Measurements from ENCODE around the gene CYTH4.

Gene CYTH4

GRCh38 chr22:37330200-37331033, 48.1 kb downstream of the CYTH4 start:
- no peak for DNase-seq (ENCODE audit: low read depth)

- no peak for DNase-seq (ENCODE audit: low read depth)
Measured at GRCh38 chr22:37331034-37331428, 48.7 kb downstream of the CYTH4 start.

- DNase-seq (ENCODE audit: low read depth), result no peak
Measured at GRCh38 chr22:37331856-37332536, 49.7 kb downstream of the CYTH4 start.

- no peak for DNase-seq (ENCODE audit: low read depth)
Measured at GRCh38 chr22:37333724-37334460, 51.6 kb downstream of the CYTH4 start.

- DNase-seq (ENCODE audit: low read depth), result no peak
Measured at GRCh38 chr22:37334461-37334858, 52.2 kb downstream of the CYTH4 start.

GRCh38 chr22:37334859-37335805, 52.8 kb downstream of the CYTH4 start:
- DNase-seq (ENCODE audit: low read depth), result no peak

- no peak for DNase-seq (ENCODE audit: low read depth)
Measured at GRCh38 chr22:37335806-37336199, 53.5 kb downstream of the CYTH4 start.

- DNase-seq (ENCODE audit: low read depth), result no peak
Measured at GRCh38 chr22:37336579-37336978, 54.3 kb downstream of the CYTH4 start.

- no peak for DNase-seq (ENCODE audit: low read depth)
Measured at GRCh38 chr22:37337204-37337943, 55.1 kb downstream of the CYTH4 start.

- no peak for DNase-seq (ENCODE audit: low read depth)
Measured at GRCh38 chr22:37338539-37339246, 56.4 kb downstream of the CYTH4 start.

- no peak for DNase-seq (ENCODE audit: low read depth)
Measured at GRCh38 chr22:37340331-37341262, 58.3 kb downstream of the CYTH4 start.

- DNase-seq (ENCODE audit: low read depth), result no peak
Measured at GRCh38 chr22:37342065-37342464, 59.8 kb downstream of the CYTH4 start.

- DNase-seq (ENCODE audit: low read depth), result no peak
Measured at GRCh38 chr22:37343348-37343747, 61.0 kb downstream of the CYTH4 start.

GRCh38 chr22:37343863-37344734, 61.8 kb downstream of the CYTH4 start:
- DNase-seq (ENCODE audit: low read depth), result no peak

GRCh38 chr22:37344735-37345449, 62.6 kb downstream of the CYTH4 start:
- DNase-seq (ENCODE audit: low read depth), result no peak

GRCh38 chr22:37345863-37346504, 63.7 kb downstream of the CYTH4 start:
- no peak for DNase-seq (ENCODE audit: low read depth)

- no peak for DNase-seq (ENCODE audit: low read depth)
Measured at GRCh38 chr22:37346505-37346895, 64.2 kb downstream of the CYTH4 start.
